Right lobe of liver (tissue), 6 donors: ENCODE data around the gene FAM204A. TPM values are rescaled to one million over a fixed set of nuclear protein-coding genes. Genes with fewer than 3 reads are reported as not detected.

Experiments
- ATAC-seq, 4 donors: fragments of 200-7000 bp; cut with Tn5 transposase; one replicate each; pipeline ENCODE4 v1.9.1; 2020; ENCODE audit warnings: mild to moderate bottlenecking in 4 of 4, moderate library complexity in 4 of 4
- DNase-seq, 3 donors: peaks; one replicate each; pipeline ENCODE4 v3.0.0-alpha.2; 2020
- H3K27ac ChIP-seq, 3 donors: fragments of 200-600 bp; one replicate each; pipeline ENCODE4 v1.8.0; 2022
- H3K27me3 ChIP-seq, 2 donors: fragments of 200-600 bp; one replicate each; pipeline ENCODE4 v1.8.0; 2022
- H3K36me3 ChIP-seq, 4 donors: fragments of 200-600 bp; sonication (generic) in 1 of 4; one replicate each; pipeline versions ENCODE4 v1.5.1 to v1.8.0; 2017 to 2022; ENCODE audit warnings: control low read depth in 1 of 4
- H3K4me1 ChIP-seq, 4 donors: fragments of 200-600 bp; sonication (generic) in 1 of 4; one replicate each; pipeline versions ENCODE4 v1.5.1 to v1.8.0; 2017 to 2022; ENCODE audit warnings: control low read depth in 1 of 4
- H3K4me3 ChIP-seq, 3 donors: fragments of 200-600 bp; one replicate each; pipeline ENCODE4 v1.8.0; 2022
- H3K9me3 ChIP-seq, 4 donors: fragments of 200-600 bp; sonication (generic) in 1 of 4; one replicate each; pipeline versions ENCODE4 v1.5.1 to v1.8.0; 2017 to 2022; ENCODE audit warnings: control low read depth in 1 of 4
- POLR2A ChIP-seq: fragments of 450-650 bp; IDR thresholded peaks from one replicate; pipeline ENCODE4 v1.6.1; 2017; ENCODE audit warnings: antibody characterized with exemption, mild to moderate bottlenecking
- WGBS: methylation state at CpG from one replicate; pipeline ENCODE4 v1.1.6; 2018; ENCODE audit warnings: low coverage, low lambda C conversion rate; ENCODE audit not compliant: insufficient coverage; ENCODE audit errors: missing lambda C conversion rate; 5-methylcytosine and 5-hydroxymethylcytosine counted together
- intact Hi-C, 2 donors: fragments of 100-400 bp; cut with DNase I; formaldehyde crosslinking; loops; one replicate each; pipeline versions ENCODE4 v1.11.2 to v1.14.1; 2022
- total RNA-seq, 6 experiments: library from RNA; depleted of rRNA in 2 of 6; stranded (reverse); fragments of >200 nt in 2 of 6; fragmentation: NEBNext Ultra II Directional in 3 of 6; extraction: Animal tissue kit (Norgen Biotek cat#: 25700) in 3 of 6; gene quantifications; one replicate each; pipeline versions ENCODE4 v1.1.0 to v1.2.4, GENCODE V29; 2016 to 2023
- TF ChIP-seq, protein P1 (sequence below), 4 donors: fragments of 200-600 bp in 3 of 4; fragments of 450-650 bp in 1 of 4; IDR thresholded peaks; one replicate each; pipeline versions ENCODE4 v1.5.1 to v1.8.0; 2016 to 2022; ENCODE audit warnings: antibody characterized with exemption in 4 of 4, mild to moderate bottlenecking in 2 of 4
- donor health status: DM: no; HTN: yes; CAD: no.
- donor health status: DM: no; HTN: no; CAD: no.
- donor health status: DM: no; HTN: no; CAD: no.
- donor health status: DM: no; HTN: yes; CAD: no.
- donor health status: DM: no; HTN: yes; CAD: no.

The FAM204A gene
- total RNA-seq, 6 experiments from 2014 or later, result 16.3 to 26.1 (median 18.5) TPM

DNA sequence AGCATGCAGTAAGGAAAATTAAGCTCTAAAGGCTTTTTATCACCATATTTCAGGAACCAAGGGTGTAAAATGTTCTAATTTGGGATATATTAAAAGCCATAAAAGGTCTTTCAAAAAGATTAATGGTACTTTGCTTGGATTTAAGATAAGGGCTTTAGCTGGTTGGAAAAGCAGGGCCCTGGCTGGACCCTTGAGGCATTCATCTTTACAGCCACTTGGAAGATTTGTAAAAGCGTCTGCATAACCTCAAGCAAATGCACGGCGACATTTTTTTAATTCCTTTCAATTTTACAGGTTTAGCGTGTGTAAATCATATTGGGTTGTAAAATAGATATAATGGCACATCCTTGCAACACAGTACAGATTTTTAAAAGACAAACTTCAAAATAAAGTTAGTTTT lies 27.2 kb downstream of the FAM204A start:
- no peak overlapping the region for H3K4me3 ChIP-seq
- H3K36me3 ChIP-seq, result peaks cover 0 to 8% (median under 1%) of the 10 kb centered on the region in 4 donors
- 94% methylated on average over 4 of the region's 4 CpGs for WGBS
- TF ChIP-seq, protein P1, sequence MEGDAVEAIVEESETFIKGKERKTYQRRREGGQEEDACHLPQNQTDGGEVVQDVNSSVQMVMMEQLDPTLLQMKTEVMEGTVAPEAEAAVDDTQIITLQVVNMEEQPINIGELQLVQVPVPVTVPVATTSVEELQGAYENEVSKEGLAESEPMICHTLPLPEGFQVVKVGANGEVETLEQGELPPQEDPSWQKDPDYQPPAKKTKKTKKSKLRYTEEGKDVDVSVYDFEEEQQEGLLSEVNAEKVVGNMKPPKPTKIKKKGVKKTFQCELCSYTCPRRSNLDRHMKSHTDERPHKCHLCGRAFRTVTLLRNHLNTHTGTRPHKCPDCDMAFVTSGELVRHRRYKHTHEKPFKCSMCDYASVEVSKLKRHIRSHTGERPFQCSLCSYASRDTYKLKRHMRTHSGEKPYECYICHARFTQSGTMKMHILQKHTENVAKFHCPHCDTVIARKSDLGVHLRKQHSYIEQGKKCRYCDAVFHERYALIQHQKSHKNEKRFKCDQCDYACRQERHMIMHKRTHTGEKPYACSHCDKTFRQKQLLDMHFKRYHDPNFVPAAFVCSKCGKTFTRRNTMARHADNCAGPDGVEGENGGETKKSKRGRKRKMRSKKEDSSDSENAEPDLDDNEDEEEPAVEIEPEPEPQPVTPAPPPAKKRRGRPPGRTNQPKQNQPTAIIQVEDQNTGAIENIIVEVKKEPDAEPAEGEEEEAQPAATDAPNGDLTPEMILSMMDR (IDR thresholded peaks at IDR 0.05), result no peak
- no peak for TF ChIP-seq POLR2A
- no peak for DNase-seq
- no peak overlapping the region for H3K27ac ChIP-seq
- no peak for ATAC-seq
- peaks cover 0 to 4% (median 0%) of the 10 kb centered on the region in 4 donors for H3K4me1 ChIP-seq
- no peaks in the 10 kb centered on the region for H3K27me3 ChIP-seq
- intact Hi-C loops, result no loop called here
- H3K9me3 ChIP-seq, result no peaks in the 10 kb centered on the region

DNA sequence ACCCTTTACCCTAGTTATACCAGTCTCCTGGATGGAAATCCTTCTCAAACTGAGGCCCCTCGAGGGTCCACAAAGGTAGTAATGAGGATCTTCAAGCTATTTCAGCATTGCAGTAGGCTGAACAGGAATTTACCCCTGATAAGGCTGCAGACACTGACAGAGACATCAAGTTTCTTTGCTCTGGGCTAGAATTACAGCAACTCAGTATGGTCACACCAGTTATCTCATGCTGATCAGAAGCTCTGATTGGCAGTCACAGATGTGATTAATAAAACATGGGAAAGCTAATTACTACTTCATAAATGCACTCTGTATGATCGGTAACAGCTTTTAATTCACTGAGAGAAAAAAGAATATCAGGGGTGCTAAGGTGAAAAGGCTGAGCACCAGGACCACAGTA lies 30.6 kb downstream of the FAM204A start:
- intact Hi-C loops, result no loop called here
- Histone ChIP-seq H3K27ac (no peak overlapping the region), H3K9me3 (no peaks in the 10 kb centered on the region), H3K4me3 (no peak overlapping the region), H3K36me3 (peaks cover 0 to 14% (median 5%) of the 10 kb centered on the region in 4 donors), H3K27me3 (no peaks in the 10 kb centered on the region), H3K4me1 (peaks cover 0 to 4% (median 0%) of the 10 kb centered on the region in 4 donors)
- TF ChIP-seq, protein P1 (IDR thresholded peaks at IDR 0.05), result no peak
- TF ChIP-seq POLR2A, result no peak
- 75% methylated on average over 2 of the region's 2 CpGs for WGBS
- ATAC-seq (peak in 1 of 4 donors; percentile 28), DNase-seq (no peak)

DNA sequence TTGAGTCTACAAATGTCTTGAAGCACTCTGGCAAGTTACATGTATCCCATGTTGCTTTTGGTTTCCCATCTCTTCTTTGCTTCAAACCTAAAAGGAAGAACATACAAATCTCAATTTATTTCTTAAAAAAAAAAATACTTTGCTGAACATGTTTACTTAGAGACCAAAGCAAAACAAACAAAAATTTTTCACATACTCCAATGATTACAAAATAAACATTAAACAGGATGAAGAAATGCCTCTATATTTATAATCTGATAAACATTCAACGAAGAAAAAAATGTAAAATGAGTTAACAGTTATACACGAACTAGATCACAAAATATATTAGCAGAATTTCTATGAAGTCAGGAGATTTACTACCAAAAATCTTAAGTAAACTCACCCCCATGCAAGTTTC lies 31.3 kb downstream of the FAM204A start:
- no peak for DNase-seq
- Histone ChIP-seq H3K4me1 (peaks cover 0 to 4% (median 0%) of the 10 kb centered on the region in 4 donors), H3K27me3 (no peaks in the 10 kb centered on the region), H3K4me3 (no peak overlapping the region), H3K27ac (no peak overlapping the region), H3K9me3 (no peaks in the 10 kb centered on the region), H3K36me3 (peaks cover 0 to 14% (median 5%) of the 10 kb centered on the region in 4 donors)
- ATAC-seq, result peak in 1 of 4 donors; percentile 46
- intact Hi-C loops, result no loop called here
- 15% methylated on average over 2 of the region's 2 CpGs for WGBS
- TF ChIP-seq, protein P1 (IDR thresholded peaks at IDR 0.05), result no peak
- TF ChIP-seq POLR2A, result no peak

DNA sequence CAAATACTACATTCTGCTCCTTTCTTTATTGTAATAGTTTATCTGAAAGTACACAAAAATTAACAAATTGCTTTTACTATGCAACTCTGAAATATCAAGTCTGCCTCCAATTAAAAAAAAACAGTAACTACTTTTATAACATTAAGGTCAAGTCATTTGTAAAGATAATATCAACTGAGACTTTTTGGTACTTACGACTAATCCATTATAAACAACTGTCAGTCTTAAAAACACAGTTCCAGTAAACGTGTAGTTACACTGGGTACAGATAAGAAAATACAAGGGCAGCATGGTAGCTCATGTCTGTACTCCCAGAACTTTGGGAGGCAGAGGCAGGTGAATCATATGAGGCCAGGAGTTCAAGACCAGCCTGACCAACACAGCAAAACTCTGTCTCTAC lies 32.2 kb downstream of the FAM204A start:
- Histone ChIP-seq H3K27me3 (no peaks in the 10 kb centered on the region), H3K4me1 (peaks cover 0 to 4% (median 0%) of the 10 kb centered on the region in 4 donors), H3K36me3 (peaks cover 0 to 14% (median 5%) of the 10 kb centered on the region in 4 donors), H3K4me3 (no peak overlapping the region), H3K9me3 (no peaks in the 10 kb centered on the region), H3K27ac (no peak overlapping the region)
- intact Hi-C loops, result no loop called here
- 52% methylated on average over 2 of the region's 2 CpGs for WGBS
- DNase-seq (no peak), ATAC-seq (no peak)
- TF ChIP-seq POLR2A, result no peak

DNA sequence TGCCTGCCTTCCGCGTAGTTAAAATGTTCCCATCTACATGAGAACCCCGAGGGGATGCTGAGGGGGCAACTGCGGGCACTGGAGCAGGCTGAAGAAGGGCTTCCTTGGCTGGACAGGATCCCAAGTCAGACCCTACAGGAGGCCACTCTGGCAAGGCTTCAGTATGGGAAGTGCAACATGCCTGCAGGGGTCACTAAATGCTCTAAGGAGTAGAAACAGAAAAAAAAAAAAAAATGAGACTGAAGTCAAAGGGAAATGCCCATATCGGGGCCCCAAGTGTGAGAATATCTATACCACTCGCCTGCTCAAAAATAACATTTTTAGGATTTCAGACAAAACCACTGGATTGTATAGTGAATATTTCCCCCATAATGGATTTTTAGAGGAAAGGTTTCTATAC lies 33.5 kb downstream of the FAM204A start:
- intact Hi-C loops, result no loop called here
- DNase-seq, result no peak
- Histone ChIP-seq H3K9me3 (no peaks in the 10 kb centered on the region), H3K4me1 (peaks cover 0 to 4% (median 0%) of the 10 kb centered on the region in 4 donors), H3K27me3 (no peaks in the 10 kb centered on the region), H3K4me3 (no peak overlapping the region), H3K36me3 (peaks cover 0 to 14% (median under 1%) of the 10 kb centered on the region in 4 donors), H3K27ac (no peak overlapping the region)
- 96% methylated on average over 6 of the region's 6 CpGs for WGBS
- no peak for ATAC-seq
- TF ChIP-seq, protein P1 (IDR thresholded peaks at IDR 0.05), result no peak
- no peak for TF ChIP-seq POLR2A
